Epithelial cell of umbilical artery (primary cell): ENCODE measurements around the gene GRHL1. TPM values are rescaled to one million over a fixed set of nuclear protein-coding genes. Genes with fewer than 3 reads are reported as not detected.

Source experiments
- total RNA-seq: library from RNA; depleted of rRNA; stranded (reverse); fragments of >200 nt; gene quantifications from 2 replicates; pipeline ENCODE4 v1.2.3, GENCODE V29; 2014

Gene GRHL1, protein sequence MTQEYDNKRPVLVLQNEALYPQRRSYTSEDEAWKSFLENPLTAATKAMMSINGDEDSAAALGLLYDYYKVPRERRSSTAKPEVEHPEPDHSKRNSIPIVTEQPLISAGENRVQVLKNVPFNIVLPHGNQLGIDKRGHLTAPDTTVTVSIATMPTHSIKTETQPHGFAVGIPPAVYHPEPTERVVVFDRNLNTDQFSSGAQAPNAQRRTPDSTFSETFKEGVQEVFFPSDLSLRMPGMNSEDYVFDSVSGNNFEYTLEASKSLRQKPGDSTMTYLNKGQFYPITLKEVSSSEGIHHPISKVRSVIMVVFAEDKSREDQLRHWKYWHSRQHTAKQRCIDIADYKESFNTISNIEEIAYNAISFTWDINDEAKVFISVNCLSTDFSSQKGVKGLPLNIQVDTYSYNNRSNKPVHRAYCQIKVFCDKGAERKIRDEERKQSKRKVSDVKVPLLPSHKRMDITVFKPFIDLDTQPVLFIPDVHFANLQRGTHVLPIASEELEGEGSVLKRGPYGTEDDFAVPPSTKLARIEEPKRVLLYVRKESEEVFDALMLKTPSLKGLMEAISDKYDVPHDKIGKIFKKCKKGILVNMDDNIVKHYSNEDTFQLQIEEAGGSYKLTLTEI
- total RNA-seq: 1.1 and 1.3 TPM in 2 replicates

DNA sequence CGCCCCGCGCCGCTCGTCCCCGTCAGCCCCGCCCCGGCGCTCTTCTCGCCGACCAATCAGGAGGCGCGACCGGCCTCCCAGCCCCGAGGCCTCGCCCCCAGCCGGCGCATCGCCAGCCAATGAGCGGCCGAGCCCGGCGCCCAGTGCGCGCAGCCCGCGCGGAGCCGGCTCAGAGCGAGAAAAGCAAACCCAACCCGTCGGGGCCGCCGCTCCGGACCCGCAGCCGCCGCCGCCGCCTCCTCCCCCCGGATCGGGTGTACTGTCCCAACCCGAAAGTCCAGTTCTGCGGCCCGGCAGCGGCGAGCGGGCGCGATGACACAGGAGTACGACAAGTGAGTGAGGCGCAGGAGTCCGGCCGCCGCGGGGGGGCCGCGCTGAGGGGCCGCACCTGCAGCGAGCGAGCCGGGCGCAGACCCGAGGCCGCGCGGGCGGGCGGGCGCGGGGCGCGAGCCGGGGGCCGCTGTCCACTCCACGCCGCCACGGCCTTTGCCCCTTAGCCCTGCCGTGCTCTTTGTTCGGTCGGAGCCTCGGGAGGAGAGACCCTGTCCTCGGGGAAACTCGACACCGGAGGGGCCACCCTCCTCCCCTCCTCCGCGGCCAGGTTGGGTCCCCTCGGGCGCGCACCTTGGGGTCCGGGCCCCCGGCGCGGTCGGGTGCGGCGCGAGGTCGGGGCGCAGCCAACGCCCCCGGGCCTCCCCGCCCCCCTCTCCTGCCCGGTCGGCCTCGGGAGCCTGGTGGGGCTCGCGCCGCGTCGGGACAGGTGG is at the start of gene GRHL1:
GRHL1 (plus strand) TSS at position 172 of the 764 bp plus-strand sequence; CDS start at position 313, 141 bp downstream.

DNA sequence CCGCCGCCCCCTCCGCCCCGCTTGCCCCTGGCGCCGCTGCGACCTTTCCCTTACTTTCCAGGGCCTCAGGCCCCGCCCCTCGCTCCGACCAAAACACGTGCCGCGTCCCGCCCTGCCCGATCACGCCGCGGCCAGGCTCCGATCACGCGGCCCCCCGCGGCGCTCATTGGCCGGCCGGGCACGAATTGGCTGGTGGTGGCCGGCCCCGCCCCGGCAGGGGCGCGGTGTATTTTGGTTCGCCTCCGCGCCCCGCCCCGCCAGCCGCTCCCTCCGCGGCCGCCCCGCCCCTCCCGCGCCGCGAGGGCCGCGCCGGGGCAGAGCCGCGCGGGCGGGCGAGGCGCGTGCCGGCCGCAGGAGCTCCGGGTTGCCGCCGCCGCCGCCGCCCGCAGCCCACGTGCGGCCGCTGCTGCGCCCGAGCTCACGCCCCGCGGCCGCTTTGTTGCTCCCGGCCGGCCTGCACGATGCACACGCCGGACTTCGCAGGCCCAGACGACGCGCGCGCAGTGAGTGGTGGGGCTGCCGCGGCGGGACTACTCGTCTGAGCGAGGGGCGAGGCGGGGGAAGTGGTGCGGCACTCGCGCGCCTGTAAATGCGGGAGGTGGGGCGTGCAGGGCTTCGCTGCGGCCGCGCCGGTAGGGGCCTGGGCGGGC is 91.9 kb downstream of the GRHL1 start, which contains the start of gene KLF11:
KLF11 (plus strand) TSS at position 295 of the 650 bp plus-strand sequence; CDS start at position 462, 167 bp downstream.

Other genes with a start within 250 kb of the GRHL1 start
- gene TAF1B, start 108.2 kb upstream of the GRHL1 start, total RNA-seq: 34.4 and 40.3 TPM in 2 replicates
- gene KLF11, start 91.9 kb downstream of the GRHL1 start, total RNA-seq: 2.6 and 4.7 TPM in 2 replicates
- not detected in 2 replicates for gene CYS1, start 128.7 kb downstream of the GRHL1 start, total RNA-seq
- 56.2 and 63.5 TPM in 2 replicates for gene RRM2, start 171.0 kb downstream of the GRHL1 start, total RNA-seq